ENCODE data around the gene ZSWIM9. TPM values are rescaled to one million over a fixed set of nuclear protein-coding genes. Genes with fewer than 3 reads are reported as not detected.

Gene ZSWIM9
- polyA plus RNA-seq, 3 donors from 2014 or later = 0.54 to 1.3 TPM; not detected in 1

DNA sequence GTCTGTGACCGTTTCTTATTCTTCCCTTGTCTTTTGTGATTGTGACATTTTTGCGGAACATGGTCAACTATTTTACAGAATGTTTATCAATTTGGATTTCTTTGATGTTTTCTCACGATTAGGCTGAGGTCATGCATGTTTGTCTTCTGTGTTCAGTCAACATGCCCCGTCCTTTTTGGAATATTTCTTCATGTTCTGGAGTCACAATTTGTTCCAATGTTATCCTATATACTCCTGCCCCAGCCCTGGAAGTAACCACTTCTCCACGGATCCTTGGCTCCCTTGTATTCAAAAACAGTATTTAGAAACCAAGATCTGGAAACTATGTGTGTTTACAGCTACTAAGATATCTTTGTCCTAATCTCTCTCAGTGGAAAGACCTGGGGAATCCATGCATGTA is 75.6 kb downstream of the ZSWIM9 start:
- peaks cover 61 to 83% of the 10 kb centered on the region in 2 donors for H3K4me1 Mint-ChIP-seq
- no peak overlapping the region for H3K4me3 Mint-ChIP-seq
- peaks cover 23 to 34% (median 27%) of the 10 kb centered on the region in 3 donors for H3K36me3 Mint-ChIP-seq
- peaks cover 0 to 1% (median 0%) of the 10 kb centered on the region in 3 donors for H3K27me3 Mint-ChIP-seq (ENCODE audit: low read depth in 3 of 3)
- H3K27ac Mint-ChIP-seq = peak overlapping the region in 4 of 6 donors; percentile 68 to 83 (median 72)
- no peak for DNase-seq
- no peaks in the 10 kb centered on the region for H3K9me3 Mint-ChIP-seq

DNA sequence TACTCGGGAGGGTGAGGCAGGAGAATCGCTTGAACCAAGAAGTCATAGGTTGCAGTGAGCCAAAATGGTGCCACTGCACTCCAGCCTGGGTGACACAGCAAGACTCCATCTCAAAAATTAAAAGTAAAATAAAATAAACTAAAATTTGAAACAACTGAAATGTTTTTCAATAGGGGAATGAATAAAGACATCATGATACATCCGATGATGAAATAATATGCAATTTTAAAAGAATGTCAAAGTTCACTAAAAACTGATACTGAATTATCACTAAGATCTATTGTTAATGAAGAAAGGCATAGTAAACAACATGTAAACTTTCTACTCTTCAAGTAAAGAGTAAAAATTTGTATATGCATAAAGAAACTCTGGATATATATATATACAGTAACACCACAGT is 76.7 kb downstream of the ZSWIM9 start:
- DNase-seq = no peak
- H3K27me3 Mint-ChIP-seq (ENCODE audit: low read depth in 3 of 3) = no peaks in the 10 kb centered on the region
- peaks cover 70 to 86% of the 10 kb centered on the region in 2 donors for H3K4me1 Mint-ChIP-seq
- H3K9me3 Mint-ChIP-seq = no peaks in the 10 kb centered on the region
- H3K4me3 Mint-ChIP-seq = peak overlapping the region in 1 of 5 donors; percentile 18
- peak overlapping the region in 3 of 6 donors; percentile 57 to 83 (median 72) for H3K27ac Mint-ChIP-seq
- peaks cover 16 to 26% (median 19%) of the 10 kb centered on the region in 3 donors for H3K36me3 Mint-ChIP-seq

Other genes starting within 250 kb of the ZSWIM9 start
- gene BSPH1, start 178.5 kb upstream of the ZSWIM9 start, polyA plus RNA-seq = not detected
- not detected for gene ELSPBP1, start 176.0 kb upstream of the ZSWIM9 start, polyA plus RNA-seq
- gene CABP5, start 126.6 kb upstream of the ZSWIM9 start, polyA plus RNA-seq = under 1 TPM in 1 of 3 donors, not detected in 2; 0.69 TPM
- under 1 TPM in 1 of 3 donors, not detected in 2; 0.37 TPM for gene PLA2G4C, start 59.9 kb upstream of the ZSWIM9 start, polyA plus RNA-seq
- 10 to 100 TPM; 13.1 to 26.0 (median 17.3) TPM for gene LIG1, start 336 bp upstream of the ZSWIM9 start, polyA plus RNA-seq
- 100 to 1,000 TPM in 1 of 3 donors, 10 to 100 TPM in 2; 74.2 to 109 (median 86.3) TPM for gene CARD8, start 85.2 kb downstream of the ZSWIM9 start, polyA plus RNA-seq
- 1 to 10 TPM in 1 of 3 donors, under 1 TPM in 1, not detected in 1; 0.22 to 2.1 TPM for gene ZNF114, start 99.4 kb downstream of the ZSWIM9 start, polyA plus RNA-seq
- gene EMP3, start 154.9 kb downstream of the ZSWIM9 start, polyA plus RNA-seq = 1,000 to 10,000 TPM in 2 of 3 donors, 100 to 1,000 TPM in 1; 994 to 1,311 (median 1,000) TPM
- 1 to 10 TPM; 2.8 to 6.3 (median 3.1) TPM for gene TMEM143, start 193.3 kb downstream of the ZSWIM9 start, polyA plus RNA-seq
- gene SYNGR4, start 193.7 kb downstream of the ZSWIM9 start, polyA plus RNA-seq = not detected
- 10 to 100 TPM; 14.8 to 30.5 (median 20.2) TPM for gene KDELR1, start 220.9 kb downstream of the ZSWIM9 start, polyA plus RNA-seq
- not detected for gene GRIN2D, start 223.0 kb downstream of the ZSWIM9 start, polyA plus RNA-seq